Neural crest cell (in vitro differentiated cells): ENCODE measurements around the gene GNAI3. TPM values are rescaled to one million over a fixed set of nuclear protein-coding genes. Genes with fewer than 3 reads are reported as not detected.

ENCODE experiments used
- DNase-seq: peaks from one replicate; pipeline ENCODE4 v3.0.0; 2021; ENCODE audit warnings: low read depth, mixed read lengths, low spot score
- H3K27ac Mint-ChIP-seq: one replicate; pipeline ENCODE4 v1.8.0; 2021; ENCODE audit warnings: mild to moderate bottlenecking, mixed read lengths; ENCODE audit not compliant: unreplicated experiment
- H3K27me3 Mint-ChIP-seq: 2 replicates; pipeline ENCODE4 v1.8.0; 2021; ENCODE audit warnings: low read depth, mild to moderate bottlenecking, mixed read lengths
- H3K36me3 Mint-ChIP-seq: 2 replicates; pipeline ENCODE4 v1.8.0; 2021; ENCODE audit warnings: low read depth, mild to moderate bottlenecking, mixed read lengths
- H3K4me1 Mint-ChIP-seq: 2 replicates; pipeline ENCODE4 v1.8.0; 2021; ENCODE audit warnings: mixed read lengths
- H3K4me3 Mint-ChIP-seq: one replicate; pipeline ENCODE4 v1.8.0; 2021; ENCODE audit warnings: mild to moderate bottlenecking, mixed read lengths
- H3K9me3 Mint-ChIP-seq: 2 replicates; pipeline ENCODE4 v1.8.0; 2021; ENCODE audit warnings: mixed read lengths
- CTCF ChIP-seq: fragments of 200-600 bp; sonication (generic); conservative IDR thresholded peaks from 2 replicates; pipeline ENCODE4 v1.5.0; 2021; ENCODE audit warnings: antibody characterized with exemption, mild to moderate bottlenecking
- total RNA-seq: library from RNA; stranded (reverse); gene quantifications from 2 replicates; pipeline ENCODE4 v1.2.1, GENCODE V29; 2021

The GNAI3 gene
- total RNA-seq, 1 donor from 2014 or later = 9.8 TPM

GRCh38 chr1:109655615-109656519, 107.5 kb downstream of the GNAI3 start, which contains the start of gene GSTM4:
GSTM4 (plus strand) TSS chr1:109656099; CDS start chr1:109656390, 291 bp downstream.
- TF ChIP-seq CTCF = no peak
- H3K36me3 Mint-ChIP-seq = no peaks in the 10 kb centered on the region
- H3K27me3 Mint-ChIP-seq = peaks cover 35% of the 10 kb centered on the region
- H3K4me3 Mint-ChIP-seq = peak within 1 kb of the TSS; percentile 94
- H3K9me3 Mint-ChIP-seq = no peaks in the 10 kb centered on the region
- peak within 1 kb of the TSS; percentile 95 for H3K27ac Mint-ChIP-seq
- H3K4me1 Mint-ChIP-seq = peaks cover 37% of the 10 kb centered on the region
- peak; percentile 68 for DNase-seq

- Mint-ChIP-seq H3K27me3 (peaks cover 20% of the 10 kb centered on the region), H3K4me1 (peaks cover 37% of the 10 kb centered on the region), H3K27ac (peak overlapping the region; percentile 60), H3K4me3 (peak overlapping the region; percentile 79), H3K9me3 (no peaks in the 10 kb centered on the region), H3K36me3 (no peaks in the 10 kb centered on the region)
- no peak for DNase-seq
- no peak for TF ChIP-seq CTCF
Observed at GRCh38 chr1:109657395-109657794, 109.0 kb downstream of the GNAI3 start.

- H3K4me3 Mint-ChIP-seq = peak overlapping the region; percentile 79
- no peaks in the 10 kb centered on the region for H3K9me3 Mint-ChIP-seq
- H3K36me3 Mint-ChIP-seq = no peaks in the 10 kb centered on the region
- H3K27me3 Mint-ChIP-seq = peaks cover 17% of the 10 kb centered on the region
- no peak overlapping the region for H3K27ac Mint-ChIP-seq
- no peak for TF ChIP-seq CTCF
- no peak for DNase-seq
- peaks cover 37% of the 10 kb centered on the region for H3K4me1 Mint-ChIP-seq
Observed at GRCh38 chr1:109657970-109658369, 109.6 kb downstream of the GNAI3 start.

GRCh38 chr1:109658533-109659042, 110.2 kb downstream of the GNAI3 start:
- H3K4me3 Mint-ChIP-seq = peak overlapping the region; percentile 79
- H3K27ac Mint-ChIP-seq = no peak overlapping the region
- H3K4me1 Mint-ChIP-seq = peaks cover 37% of the 10 kb centered on the region
- H3K9me3 Mint-ChIP-seq = no peaks in the 10 kb centered on the region
- H3K36me3 Mint-ChIP-seq = no peaks in the 10 kb centered on the region
- H3K27me3 Mint-ChIP-seq = peaks cover 11% of the 10 kb centered on the region
- DNase-seq = no peak
- no peak for TF ChIP-seq CTCF

- no peak for DNase-seq
- Mint-ChIP-seq H3K36me3 (no peaks in the 10 kb centered on the region), H3K27me3 (peaks cover 8% of the 10 kb centered on the region), H3K4me1 (peaks cover 37% of the 10 kb centered on the region), H3K27ac (no peak overlapping the region), H3K4me3 (peak overlapping the region; percentile 15), H3K9me3 (no peaks in the 10 kb centered on the region)
- TF ChIP-seq CTCF = no peak
Observed at GRCh38 chr1:109659145-109659544, 110.7 kb downstream of the GNAI3 start.
